Endothelial cell of umbilical vein (primary cell): ENCODE data around the gene RNF113B.

Experiments
- CTCF ChIP-seq, 2 donors: IDR thresholded peaks; 1 replicate in 1 of 2; 2 replicates in 1 of 2; pipeline ENCODE4 v1.5.1; 2011; ENCODE audit warnings: low read length in 2 of 2, mild to moderate bottlenecking in 2 of 2, moderate library complexity in 2 of 2, control low read depth in 1 of 2, inconsistent platforms in 1 of 2, low read depth in 1 of 2; ENCODE audit not compliant: insufficient read depth in 1 of 2; ENCODE audit errors: extremely low read depth in 1 of 2
- EZH2 ChIP-seq: IDR thresholded peaks from 2 replicates; pipeline ENCODE4 v1.6.1; 2012; ENCODE audit warnings: borderline replicate concordance, low read depth, mild to moderate bottlenecking, moderate library complexity, low read length, inconsistent platforms; ENCODE audit not compliant: severe bottlenecking
- JUN ChIP-seq: IDR thresholded peaks from 2 replicates; pipeline ENCODE4 v1.6.1; 2011; ENCODE audit warnings: borderline replicate concordance, low read depth; ENCODE audit not compliant: insufficient read length, insufficient read depth
- MAX ChIP-seq: IDR thresholded peaks from 2 replicates; pipeline ENCODE4 v1.6.1; 2011; ENCODE audit not compliant: insufficient read depth, insufficient read length
- POLR2A ChIP-seq: IDR thresholded peaks from 2 replicates; pipeline ENCODE4 v1.6.1; 2012; ENCODE audit warnings: low read depth, mild to moderate bottlenecking, control low read depth, low read length
- POLR2AphosphoS5 ChIP-seq: IDR thresholded peaks from 2 replicates; pipeline ENCODE4 v1.6.1; 2012; ENCODE audit warnings: low read depth, mild to moderate bottlenecking, control low read depth, low read length, moderate library complexity; ENCODE audit not compliant: insufficient read depth

- TF ChIP-seq CTCF (IDR thresholded peaks at IDR 0.05; ENCODE audit: extremely low read depth in 1 of 2, insufficient read depth in 1 of 2, low read depth in 1 of 2, low read length in 2 of 2) (no peak), POLR2AphosphoS5 (no peak), MAX (no peak), JUN (no peak), POLR2A (no peak), EZH2 (no peak)
These were observed 43.1 kb downstream of the RNF113B start for GRCh38 chr13:98133946-98134345.
